Left renal cortex interstitium (tissue), 4 donors: ENCODE data around the gene AURKAIP1. TPM values are rescaled to one million over a fixed set of nuclear protein-coding genes. Genes with fewer than 3 reads are reported as not detected.

Source experiments
- DNase-seq, 4 donors: peaks; one replicate each; pipeline ENCODE4 v3.0.0-alpha.2; 2013; ENCODE audit warnings: low read depth in 4 of 4, low spot score in 2 of 4, missing footprints in 1 of 4
- polyA plus RNA-seq, 4 donors: library from polyadenylated mRNA; unstranded; fragments of 120-200 nt; gene quantifications; one replicate each; pipeline ENCODE4 v1.2.1, GENCODE V29; 2013; ENCODE audit not compliant: insufficient read length in 4 of 4

The AURKAIP1 gene
- polyA plus RNA-seq, 4 donors = 64.4 to 107 (median 84.7) TPM

- no peak for DNase-seq
Observed at GRCh38 chr1:1364266-1364665, 10.7 kb downstream of the AURKAIP1 start.

- DNase-seq = no peak
Observed at GRCh38 chr1:1361982-1362423, 13.0 kb downstream of the AURKAIP1 start.

GRCh38 chr1:1361233-1361981 is 13.6 kb downstream of the AURKAIP1 start:
- DNase-seq = no peak

- no peak for DNase-seq
Observed at GRCh38 chr1:1360506-1361169, 14.4 kb downstream of the AURKAIP1 start.

- DNase-seq = no peak
Observed at GRCh38 chr1:1359664-1360468, 15.1 kb downstream of the AURKAIP1 start.

- no peak for DNase-seq
Observed at GRCh38 chr1:1359308-1359663, 15.7 kb downstream of the AURKAIP1 start.

GRCh38 chr1:1358433-1359271 is 16.4 kb downstream of the AURKAIP1 start, which contains the start of gene MXRA8:
TSS of gene MXRA8 (minus strand) at chr1:1358555. CDS start at chr1:1358504, 51 bp downstream.
- DNase-seq = no peak

GRCh38 chr1:1357871-1358432 is 17.1 kb downstream of the AURKAIP1 start:
- no peak for DNase-seq

- no peak for DNase-seq
Observed at GRCh38 chr1:1356796-1357401, 18.1 kb downstream of the AURKAIP1 start.

GRCh38 chr1:1356166-1356795 is 18.7 kb downstream of the AURKAIP1 start:
- no peak for DNase-seq

GRCh38 chr1:1355416-1355815 is 19.6 kb downstream of the AURKAIP1 start:
- no peak for DNase-seq

GRCh38 chr1:1354271-1355247 is 20.4 kb downstream of the AURKAIP1 start:
- DNase-seq = no peak

- DNase-seq = no peak
Observed at GRCh38 chr1:1353389-1354151, 21.4 kb downstream of the AURKAIP1 start.

- no peak for DNase-seq
Observed at GRCh38 chr1:1352786-1353388, 22.1 kb downstream of the AURKAIP1 start.

- DNase-seq = no peak
Observed at GRCh38 chr1:1351511-1352427, 23.2 kb downstream of the AURKAIP1 start.
